ENCODE measurements around the gene APOO. TPM values are rescaled to one million over a fixed set of nuclear protein-coding genes. Genes with fewer than 3 reads are reported as not detected.

The APOO gene
- total RNA-seq, 2 donors from 2014 or later, result 13.7 to 13.9 TPM

GRCh38 chrX:23832721-23833120 is 75.0 kb downstream of the APOO start:
- no peak for DNase-seq (ENCODE audit: low spot score)
- intact Hi-C loops (cut with DNase I), result no loop called here

DNA sequence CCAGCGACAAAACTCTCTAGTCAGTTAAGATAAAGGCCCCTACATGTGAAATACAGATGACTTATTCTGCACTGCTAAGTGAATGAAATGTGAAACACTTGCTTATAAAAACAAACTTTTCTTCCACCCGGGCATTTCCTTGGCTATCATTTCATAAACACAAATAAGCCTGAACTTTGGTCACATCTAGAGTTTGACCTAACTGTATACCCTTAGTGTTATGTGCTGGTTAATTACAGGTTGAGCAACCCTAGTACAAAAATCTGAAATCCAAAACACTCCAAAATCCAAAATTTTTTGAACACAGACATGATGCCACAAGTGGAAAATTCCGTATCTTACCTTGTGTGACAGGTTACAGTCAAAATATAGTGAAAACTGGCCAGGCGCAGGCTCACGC is 78.9 kb downstream of the APOO start:
- intact Hi-C loops (cut with DNase I), result no loop called here
- no peak for DNase-seq (ENCODE audit: low spot score)

GRCh38 chrX:23826653-23827052 is 81.1 kb downstream of the APOO start:
- intact Hi-C loops (cut with DNase I), result no loop called here
- DNase-seq (ENCODE audit: low spot score), result no peak

DNA sequence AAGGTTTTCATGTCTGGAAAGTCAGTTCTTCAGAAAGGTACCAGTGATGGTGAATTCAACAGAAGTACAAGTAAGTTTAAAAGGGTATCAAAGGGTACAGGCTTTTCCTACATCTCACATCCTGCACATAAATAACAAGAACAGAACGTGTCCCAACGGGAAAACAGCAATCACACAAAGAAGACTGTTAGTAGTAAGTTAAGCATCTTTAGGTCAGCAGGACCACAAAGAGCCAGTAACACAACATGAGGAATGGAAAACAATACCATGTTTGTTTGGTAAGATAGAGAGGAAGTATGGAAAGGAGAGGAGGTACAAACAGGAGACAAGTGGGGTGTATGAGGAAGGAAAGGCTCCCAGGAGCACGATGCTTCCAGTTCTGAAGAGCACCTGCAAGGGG is 81.5 kb downstream of the APOO start:
- no peak for DNase-seq (ENCODE audit: low spot score)
- intact Hi-C loops (cut with DNase I), result no loop called here

GRCh38 chrX:23825675-23826074 is 82.1 kb downstream of the APOO start:
- intact Hi-C loops (cut with DNase I), result no loop called here
- DNase-seq (ENCODE audit: low spot score), result no peak

DNA sequence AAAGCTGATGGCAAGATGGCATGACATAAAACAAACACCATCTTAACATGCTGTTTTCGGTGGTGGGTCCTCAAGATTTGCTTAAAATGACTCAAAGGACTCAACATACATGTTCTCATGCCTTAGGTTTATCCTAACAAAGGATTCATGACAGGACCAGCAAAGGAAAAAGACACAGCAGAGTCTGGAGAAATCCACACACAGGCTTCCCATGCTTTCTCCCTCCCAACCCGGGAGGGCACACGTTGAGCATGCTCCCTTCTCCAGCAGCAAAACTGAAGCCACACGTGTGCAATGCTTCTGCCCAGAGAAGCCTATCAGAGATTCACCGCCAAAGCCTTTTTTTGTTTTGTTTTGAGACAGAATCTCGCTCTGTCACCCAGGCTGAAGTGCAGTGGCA is 84.9 kb downstream of the APOO start:
- intact Hi-C loops (cut with DNase I), result no loop called here

DNA sequence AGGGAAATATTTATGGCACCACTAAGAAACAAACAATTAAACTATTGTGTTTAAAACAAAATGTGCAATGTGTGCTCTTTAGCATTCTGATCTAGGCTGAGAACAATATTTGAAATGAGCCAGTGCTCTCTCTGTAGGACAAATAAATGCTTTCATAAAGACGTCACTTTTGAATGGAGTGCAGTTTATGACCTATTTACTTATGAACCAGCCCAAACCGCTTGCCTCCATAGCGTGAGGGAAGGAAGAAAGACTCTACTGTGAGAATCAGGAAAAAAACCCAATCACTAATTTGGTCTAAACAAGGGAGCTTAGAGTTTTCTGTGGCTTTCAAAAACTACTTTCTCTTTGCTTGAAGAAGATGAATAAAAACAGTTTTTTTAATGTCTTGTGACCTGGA is 85.3 kb downstream of the APOO start:
- intact Hi-C loops (cut with DNase I), result no loop called here

More for the DNA sequence above, 84.9 kb downstream of the APOO start:
- no peak for DNase-seq (ENCODE audit: low spot score)

DNA sequence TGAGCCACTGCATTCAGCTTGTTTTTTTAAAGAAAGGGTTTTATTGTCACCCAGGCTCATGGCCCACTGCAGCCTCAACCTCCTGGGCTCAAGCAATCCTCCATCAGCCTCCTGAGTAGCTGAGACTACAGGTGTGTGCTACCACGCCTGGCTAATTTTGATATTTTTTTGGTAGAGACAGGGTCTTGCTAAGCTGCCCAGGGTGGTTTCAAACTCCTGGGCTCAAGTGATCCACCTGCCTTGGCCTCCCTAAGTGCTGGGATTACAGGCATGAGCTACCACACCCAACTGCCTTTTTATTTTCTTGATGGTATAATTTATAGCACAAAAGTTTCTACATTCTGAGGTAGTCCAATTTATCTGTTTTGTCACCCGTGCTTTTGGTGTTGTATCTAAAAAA is 85.9 kb downstream of the APOO start:
- intact Hi-C loops (cut with DNase I), result no loop called here

More for the DNA sequence above, 85.3 kb downstream of the APOO start:
- no peak for DNase-seq (ENCODE audit: low spot score)

DNA sequence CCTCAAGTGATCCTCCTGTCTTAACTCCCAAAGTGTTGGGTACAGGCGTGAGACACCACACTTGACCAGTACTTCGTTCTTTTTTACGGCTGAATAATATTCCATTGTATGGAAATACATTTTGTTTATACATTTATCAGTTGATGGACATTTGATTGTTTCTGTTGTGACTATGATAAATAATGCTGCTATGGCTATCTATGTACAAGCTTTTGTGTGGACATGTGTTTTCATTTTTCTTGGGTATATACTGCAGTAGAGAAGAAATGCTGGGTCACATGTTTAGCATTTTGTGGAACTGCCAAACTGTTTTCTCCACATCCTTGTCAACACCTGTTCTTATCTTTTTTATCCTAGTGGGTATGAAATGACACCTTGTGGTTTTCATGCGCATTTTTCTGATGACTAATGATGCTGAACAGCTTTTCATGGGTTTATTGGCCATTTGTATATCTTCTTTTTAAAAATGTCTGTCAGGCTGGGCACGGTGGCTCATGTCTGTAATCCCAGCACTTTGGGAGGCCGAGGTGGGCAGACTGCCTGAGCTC is 87.4 kb downstream of the APOO start:
- intact Hi-C loops (cut with DNase I), result no loop called here
- no peak for DNase-seq (ENCODE audit: low spot score)

More for the DNA sequence above, 85.9 kb downstream of the APOO start:
- no peak for DNase-seq (ENCODE audit: low spot score)

- intact Hi-C loops (cut with DNase I), result no loop called here
These were observed 88.1 kb downstream of the APOO start for GRCh38 chrX:23819385-23820234.

DNA sequence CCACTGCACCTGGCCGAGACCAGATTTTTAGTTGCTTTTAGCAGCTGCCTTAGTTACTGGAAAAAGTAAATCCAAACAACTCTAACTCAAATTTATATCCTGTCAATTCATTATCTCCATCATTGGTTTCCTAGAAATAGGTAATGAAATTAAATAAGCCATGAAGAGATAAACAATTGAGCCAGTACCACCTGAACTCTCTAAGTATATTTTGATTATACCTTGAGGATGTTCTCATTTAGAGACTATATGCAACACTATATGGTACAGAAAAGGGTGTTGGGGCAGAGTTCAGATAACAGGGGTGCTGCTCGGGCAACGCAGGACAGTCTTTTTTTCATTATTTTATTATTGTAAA is 89.8 kb downstream of the APOO start:
- DNase-seq (ENCODE audit: low spot score), result no peak
- intact Hi-C loops (cut with DNase I), result no loop called here

More at GRCh38 chrX:23819385-23820234, 88.1 kb downstream of the APOO start:
- no peak for DNase-seq (ENCODE audit: low spot score)

DNA sequence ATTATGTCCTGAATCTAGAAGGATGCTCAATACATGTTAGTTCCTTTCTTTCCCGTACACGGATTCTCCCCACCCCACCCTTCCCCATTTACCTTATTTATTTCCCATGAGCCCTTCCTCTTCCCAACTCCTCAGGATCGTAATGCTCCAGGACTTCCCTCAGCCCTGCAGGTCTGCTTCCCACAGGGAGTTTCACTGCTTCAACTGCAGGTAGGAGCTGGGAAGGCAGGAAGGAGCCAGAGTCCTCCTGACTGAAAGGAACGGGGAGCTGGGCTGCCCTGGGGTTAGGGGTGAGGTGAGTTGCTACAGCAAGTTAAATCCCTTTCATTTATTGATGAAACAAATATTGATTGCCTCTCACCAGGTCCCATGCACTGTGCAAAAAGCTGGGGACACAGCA is 91.6 kb downstream of the APOO start:
- no peak for DNase-seq (ENCODE audit: low spot score)
- intact Hi-C loops (cut with DNase I), result no loop called here

DNA sequence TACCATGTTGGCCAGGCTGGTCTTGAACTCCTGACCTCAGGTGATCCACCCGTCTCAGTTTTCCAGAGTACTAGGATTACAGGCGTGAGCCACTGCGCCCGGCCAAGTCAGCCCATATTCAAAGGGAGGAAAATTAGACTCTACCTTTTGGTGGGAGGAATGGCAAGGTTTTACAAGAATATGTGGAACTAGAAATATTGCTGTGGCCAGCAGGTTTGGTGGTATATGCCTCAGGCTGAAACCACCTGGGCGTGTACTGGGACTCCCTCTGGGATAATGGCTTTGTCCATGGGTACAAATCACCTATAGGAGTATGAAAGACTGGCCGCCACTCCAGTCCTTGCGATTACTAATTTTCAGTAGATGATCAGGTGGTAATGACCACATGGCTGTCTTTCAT is 92.4 kb downstream of the APOO start:
- no peak for DNase-seq (ENCODE audit: low spot score)
- intact Hi-C loops (cut with DNase I), result no loop called here

DNA sequence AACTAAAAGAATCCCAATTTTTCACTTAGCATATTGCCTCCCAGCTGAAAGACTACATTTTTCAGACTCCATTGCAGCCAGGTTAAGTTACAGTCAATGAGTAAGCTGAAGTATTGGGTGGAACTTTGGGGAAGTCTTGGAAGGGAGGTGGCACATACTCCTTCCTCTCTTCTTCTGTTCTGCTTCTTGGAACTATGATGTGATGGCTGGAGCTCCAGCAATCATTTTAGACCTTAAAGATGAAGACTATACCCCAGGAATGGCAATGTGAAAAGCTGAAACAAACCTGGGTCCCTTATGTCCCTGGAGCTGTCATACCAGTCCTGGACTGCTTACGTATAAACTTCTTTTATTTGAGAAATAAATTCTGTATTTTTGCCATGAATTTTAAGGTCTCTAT is 93.9 kb downstream of the APOO start:
- DNase-seq (ENCODE audit: low spot score), result no peak
- intact Hi-C loops (cut with DNase I), result no loop called here

DNA sequence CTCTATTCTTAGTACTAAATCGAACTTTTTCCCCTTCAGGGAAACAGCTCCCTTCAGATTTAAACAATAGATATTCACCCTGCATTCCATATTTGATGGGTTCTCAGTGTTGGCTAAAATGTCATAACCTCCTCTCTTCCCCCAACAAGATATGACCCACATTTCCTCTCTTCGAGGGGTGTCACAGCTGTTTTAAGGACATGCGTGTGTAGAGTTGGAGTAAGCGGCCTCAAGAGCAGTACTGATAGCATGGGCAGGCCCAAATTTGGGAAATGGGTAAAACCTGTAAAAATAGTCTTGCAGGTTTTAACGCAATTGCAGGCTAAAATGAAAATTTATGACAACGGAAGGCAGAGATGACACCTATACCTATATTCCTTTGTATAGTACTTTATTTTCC is 96.1 kb downstream of the APOO start:
- no peak for DNase-seq (ENCODE audit: low spot score)
- intact Hi-C loops (cut with DNase I), result no loop called here

DNA sequence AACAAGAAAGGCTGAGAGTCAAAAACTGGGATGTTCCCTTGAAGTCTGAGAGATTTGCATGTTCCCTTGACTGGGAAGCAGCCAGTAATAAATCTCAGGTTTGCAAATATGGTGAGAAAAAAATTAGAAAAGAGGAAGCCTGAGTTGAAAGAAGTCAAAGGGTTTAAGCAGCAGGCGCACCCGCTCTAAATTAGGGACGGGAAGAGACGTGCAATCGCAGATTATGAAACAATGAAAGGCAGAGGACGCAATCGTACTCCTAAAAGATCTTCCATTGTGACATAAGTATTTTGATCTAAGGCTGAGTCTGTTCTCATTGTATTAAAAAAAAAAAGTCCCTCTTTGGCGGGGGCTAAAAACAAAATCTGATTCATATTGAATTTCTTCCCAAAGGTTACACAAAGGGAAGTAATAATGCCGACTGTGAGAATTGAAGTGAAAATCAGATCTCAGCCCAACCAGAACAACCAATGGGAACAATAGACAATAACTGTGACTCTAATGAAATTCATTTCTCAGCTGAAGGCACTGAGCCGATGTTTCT is 96.6 kb downstream of the APOO start:
- no peak for DNase-seq (ENCODE audit: low spot score)
- intact Hi-C loops (cut with DNase I), result no loop called here

- DNase-seq (ENCODE audit: low spot score), result no peak
- intact Hi-C loops (cut with DNase I), result no loop called here
These were observed 97.5 kb downstream of the APOO start for GRCh38 chrX:23810279-23810678.

- DNase-seq (ENCODE audit: low spot score), result no peak
- intact Hi-C loops (cut with DNase I), result no loop called here
These were observed 102.3 kb downstream of the APOO start for GRCh38 chrX:23805389-23805788.

DNA sequence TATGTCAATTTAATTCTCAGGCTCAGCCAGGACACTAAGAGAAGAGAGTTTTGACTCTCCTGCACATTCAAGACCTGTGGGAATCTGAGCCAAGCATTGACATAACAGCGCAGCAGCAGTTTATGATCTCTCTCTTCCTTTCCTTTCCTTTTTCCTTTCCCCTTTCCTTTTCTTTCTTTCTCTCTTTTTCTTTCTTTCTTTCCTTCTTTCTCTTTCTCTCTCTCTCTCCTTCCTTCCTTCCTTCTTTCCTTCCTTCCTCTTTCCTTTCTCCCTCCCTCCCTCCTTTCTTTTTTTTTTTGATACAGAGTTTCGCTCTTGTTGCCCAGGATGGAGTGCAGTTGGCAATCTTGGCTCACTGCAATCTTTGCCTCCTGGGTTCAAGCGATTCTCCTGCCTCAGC is 103.2 kb downstream of the APOO start:
- intact Hi-C loops (cut with DNase I), result no loop called here
- DNase-seq (ENCODE audit: low spot score), result no peak

GRCh38 chrX:23803931-23804381 is 103.8 kb downstream of the APOO start:
- intact Hi-C loops (cut with DNase I), result no loop called here

DNA sequence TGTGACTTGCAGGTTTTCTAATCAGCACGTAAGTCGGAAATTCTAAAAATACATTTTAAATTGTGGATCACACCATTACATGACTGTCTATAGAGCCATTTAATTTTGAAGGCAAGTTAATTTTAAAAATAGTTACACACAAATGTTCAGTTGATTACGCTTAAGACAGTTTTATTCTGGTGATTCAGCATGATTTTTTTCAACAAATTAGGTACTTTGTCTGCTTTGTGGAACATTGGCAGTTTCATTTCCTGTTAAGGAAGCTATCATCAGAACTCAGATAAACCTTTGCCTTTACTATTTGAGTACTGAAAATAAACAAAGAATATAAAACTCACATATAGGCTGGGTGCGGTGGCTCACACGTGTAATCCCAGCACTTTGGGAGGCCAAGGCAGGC is 105.3 kb downstream of the APOO start:
- DNase-seq (ENCODE audit: low spot score), result no peak
- intact Hi-C loops (cut with DNase I), result no loop called here

More at GRCh38 chrX:23803931-23804381, 103.8 kb downstream of the APOO start:
- peak; percentile 74 for DNase-seq (ENCODE audit: low spot score)
